HepG2 (cell line): ENCODE data around the gene SERINC1. TPM values are rescaled to one million over a fixed set of nuclear protein-coding genes. Genes with fewer than 3 reads are reported as not detected.

Experiments
- AGO1 ChIP-seq: fragments of 200-400 bp; formaldehyde crosslinking; IDR thresholded peaks from 2 replicates; pipeline ENCODE4 v1.6.1; 2017; ENCODE audit warnings: mild to moderate bottlenecking, low read depth, low read length, moderate library complexity; ENCODE audit not compliant: poor library complexity, severe bottlenecking
- CEBPG ChIP-seq: IDR thresholded peaks from 2 replicates; pipeline ENCODE4 v1.6.1; 2016
- ELF1 ChIP-seq: sonication (generic); formaldehyde crosslinking; IDR thresholded peaks from 2 replicates; pipeline ENCODE4 v1.4.0; 2020; ENCODE audit warnings: missing genetic modification reagents
- EP300 ChIP-seq, 3 experiments: sonication (generic) in 1 of 3; formaldehyde crosslinking in 1 of 3; IDR thresholded peaks; 2 replicates each; pipeline versions ENCODE4 v1.5.1 to v1.6.1; 2011 to 2020; ENCODE audit warnings: low read depth in 2 of 3, low read length in 2 of 3, borderline replicate concordance in 1 of 3, improper control_type of control experiment in 1 of 3, mild to moderate bottlenecking in 1 of 3, missing genetic modification reagents in 1 of 3, moderate library complexity in 1 of 3
- HES4 ChIP-seq: sonication (generic); formaldehyde crosslinking; IDR thresholded peaks from 2 replicates; pipeline ENCODE4 v1.9.0; 2021; ENCODE audit warnings: mild to moderate bottlenecking, missing genetic modification reagents, borderline replicate concordance
- NFIB ChIP-seq: sonication (generic); formaldehyde crosslinking; IDR thresholded peaks from 2 replicates; pipeline ENCODE4 v1.9.0; 2021; ENCODE audit warnings: missing genetic modification reagents, mild to moderate bottlenecking, borderline replicate concordance
- RFX5 ChIP-seq: IDR thresholded peaks from 2 replicates; pipeline ENCODE4 v1.6.1; 2011; ENCODE audit warnings: low read depth, low read length, improper control_type of control experiment
- ZNF33A ChIP-seq: sonication (generic); formaldehyde crosslinking; IDR thresholded peaks from 2 replicates; pipeline ENCODE4 v1.5.1; 2020; ENCODE audit warnings: missing genetic modification reagents, mild to moderate bottlenecking, moderate library complexity, borderline replicate concordance
- ZNF468 ChIP-seq: sonication (generic); formaldehyde crosslinking; IDR thresholded peaks from 2 replicates; pipeline ENCODE4 v1.8.0; 2022; ENCODE audit warnings: mild to moderate bottlenecking, moderate library complexity, missing genetic modification reagents
- ZNF672 ChIP-seq: sonication (generic); formaldehyde crosslinking; IDR thresholded peaks from 2 replicates; pipeline ENCODE4 v1.8.1; 2022; ENCODE audit warnings: missing genetic modification reagents
- ZSCAN12 ChIP-seq: sonication (generic); formaldehyde crosslinking; IDR thresholded peaks from 2 replicates; pipeline ENCODE4 v1.9.0; 2021; ENCODE audit warnings: mild to moderate bottlenecking, missing genetic modification reagents
- polyA plus RNA-seq, 8 experiments: library from polyadenylated mRNA; depleted of rRNA in 3 of 8; stranded (reverse) in 7 of 8; unstranded in 1 of 8; fragments of >200 nt; fragmentation: Illumina TruSeq in 4 of 8; extraction: Trizol in 4 of 8; gene quantifications; 2 replicates each; pipeline versions ENCODE4 v1.2.1 to v1.2.3, GENCODE V29; 2011 to 2016; ENCODE audit warnings: low read depth in 4 of 8, missing spikeins in 1 of 8, mixed read lengths in 1 of 8; ENCODE audit not compliant: insufficient read depth in 1 of 8
- total RNA-seq, 5 experiments: library from RNA; depleted of rRNA; stranded (reverse); fragments of >200 nt; fragmentation: Illumina TruSeq; extraction: Trizol; gene quantifications; 2 replicates each; pipeline ENCODE4 v1.2.3, GENCODE V29; 2016; ENCODE audit warnings: low read depth in 1 of 5
- TF ChIP-seq, protein P1 (sequence below): sonication (generic); formaldehyde crosslinking; IDR thresholded peaks from 2 replicates; pipeline ENCODE4 v1.4.0; 2020; ENCODE audit warnings: missing genetic modification reagents, borderline replicate concordance
- TF ChIP-seq, protein P2 (sequence below), 2 experiments: IDR thresholded peaks; 2 replicates each; pipeline ENCODE4 v1.6.1; 2011 to 2012; ENCODE audit warnings: low read length in 2 of 2, borderline replicate concordance in 1 of 2, low read depth in 1 of 2, mild to moderate bottlenecking in 1 of 2, moderate library complexity in 1 of 2
- TF ChIP-seq, protein P3 (sequence below): sonication (generic); formaldehyde crosslinking; IDR thresholded peaks from 2 replicates; pipeline ENCODE4 v1.5.0; 2020; ENCODE audit warnings: missing genetic modification reagents

SERINC1 gene
- total and polyA plus RNA-seq, 2 of the 13 experiments (the other 11 are each of a cell fraction or from before 2014, with no cell fraction given) = 93.5 to 112 TPM

DNA sequence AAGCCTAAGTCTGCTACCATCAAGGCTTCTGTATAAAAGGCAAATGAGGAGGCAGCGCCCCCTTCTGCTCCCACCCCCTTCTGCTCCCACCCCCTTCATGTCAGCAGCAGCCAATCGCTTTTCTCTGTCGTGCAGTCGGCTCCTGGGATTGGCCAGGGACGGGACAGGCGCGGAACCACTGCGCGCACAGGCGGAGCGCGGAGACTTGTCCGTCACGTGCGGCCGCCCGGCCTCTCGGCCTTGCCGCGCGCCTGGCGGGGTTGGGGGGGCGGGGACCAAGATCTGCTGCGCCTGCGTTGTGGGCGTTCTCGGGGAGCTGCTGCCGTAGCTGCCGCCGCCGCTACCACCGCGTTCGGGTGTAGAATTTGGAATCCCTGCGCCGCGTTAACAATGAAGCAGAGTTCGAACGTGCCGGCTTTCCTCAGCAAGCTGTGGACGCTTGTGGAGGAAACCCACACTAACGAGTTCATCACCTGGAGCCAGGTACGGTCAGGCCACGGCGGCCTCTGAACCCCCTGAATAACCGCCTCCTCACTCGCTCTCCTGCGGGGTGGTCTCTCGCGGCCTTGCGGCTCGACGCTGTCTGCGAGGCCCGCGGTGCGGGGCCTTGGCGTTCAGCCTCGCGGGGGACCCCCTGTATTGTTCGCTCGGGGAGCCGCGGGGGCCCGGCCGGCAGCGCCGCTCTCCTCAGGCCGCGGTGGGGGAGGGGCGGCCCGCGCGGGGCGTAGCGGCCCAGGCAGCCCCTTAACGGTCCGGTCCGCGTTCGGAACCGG is 72.1 kb downstream of the SERINC1 start, which contains the start of gene HSF2 (continued):
- TF ChIP-seq, protein P1, sequence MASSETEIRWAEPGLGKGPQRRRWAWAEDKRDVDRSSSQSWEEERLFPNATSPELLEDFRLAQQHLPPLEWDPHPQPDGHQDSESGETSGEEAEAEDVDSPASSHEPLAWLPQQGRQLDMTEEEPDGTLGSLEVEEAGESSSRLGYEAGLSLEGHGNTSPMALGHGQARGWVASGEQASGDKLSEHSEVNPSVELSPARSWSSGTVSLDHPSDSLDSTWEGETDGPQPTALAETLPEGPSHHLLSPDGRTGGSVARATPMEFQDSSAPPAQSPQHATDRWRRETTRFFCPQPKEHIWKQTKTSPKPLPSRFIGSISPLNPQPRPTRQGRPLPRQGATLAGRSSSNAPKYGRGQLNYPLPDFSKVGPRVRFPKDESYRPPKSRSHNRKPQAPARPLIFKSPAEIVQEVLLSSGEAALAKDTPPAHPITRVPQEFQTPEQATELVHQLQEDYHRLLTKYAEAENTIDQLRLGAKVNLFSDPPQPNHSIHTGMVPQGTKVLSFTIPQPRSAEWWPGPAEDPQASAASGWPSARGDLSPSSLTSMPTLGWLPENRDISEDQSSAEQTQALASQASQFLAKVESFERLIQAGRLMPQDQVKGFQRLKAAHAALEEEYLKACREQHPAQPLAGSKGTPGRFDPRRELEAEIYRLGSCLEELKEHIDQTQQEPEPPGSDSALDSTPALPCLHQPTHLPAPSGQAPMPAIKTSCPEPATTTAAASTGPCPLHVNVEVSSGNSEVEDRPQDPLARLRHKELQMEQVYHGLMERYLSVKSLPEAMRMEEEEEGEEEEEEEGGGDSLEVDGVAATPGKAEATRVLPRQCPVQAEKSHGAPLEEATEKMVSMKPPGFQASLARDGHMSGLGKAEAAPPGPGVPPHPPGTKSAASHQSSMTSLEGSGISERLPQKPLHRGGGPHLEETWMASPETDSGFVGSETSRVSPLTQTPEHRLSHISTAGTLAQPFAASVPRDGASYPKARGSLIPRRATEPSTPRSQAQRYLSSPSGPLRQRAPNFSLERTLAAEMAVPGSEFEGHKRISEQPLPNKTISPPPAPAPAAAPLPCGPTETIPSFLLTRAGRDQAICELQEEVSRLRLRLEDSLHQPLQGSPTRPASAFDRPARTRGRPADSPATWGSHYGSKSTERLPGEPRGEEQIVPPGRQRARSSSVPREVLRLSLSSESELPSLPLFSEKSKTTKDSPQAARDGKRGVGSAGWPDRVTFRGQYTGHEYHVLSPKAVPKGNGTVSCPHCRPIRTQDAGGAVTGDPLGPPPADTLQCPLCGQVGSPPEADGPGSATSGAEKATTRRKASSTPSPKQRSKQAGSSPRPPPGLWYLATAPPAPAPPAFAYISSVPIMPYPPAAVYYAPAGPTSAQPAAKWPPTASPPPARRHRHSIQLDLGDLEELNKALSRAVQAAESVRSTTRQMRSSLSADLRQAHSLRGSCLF (CRISPR knock-in tag) = peak; percentile 57; the same call in 1 of the 2 replicates
- no peak for TF ChIP-seq ELF1 (CRISPR knock-in tag)
- TF ChIP-seq ZNF672 (CRISPR knock-in tag) = no peak
- TF ChIP-seq NFIB (CRISPR knock-in tag) = no peak
- TF ChIP-seq RFX5 = no peak
- no peak for TF ChIP-seq ZNF33A (CRISPR knock-in tag)
- TF ChIP-seq AGO1 = no peak
- TF ChIP-seq, protein P2, sequence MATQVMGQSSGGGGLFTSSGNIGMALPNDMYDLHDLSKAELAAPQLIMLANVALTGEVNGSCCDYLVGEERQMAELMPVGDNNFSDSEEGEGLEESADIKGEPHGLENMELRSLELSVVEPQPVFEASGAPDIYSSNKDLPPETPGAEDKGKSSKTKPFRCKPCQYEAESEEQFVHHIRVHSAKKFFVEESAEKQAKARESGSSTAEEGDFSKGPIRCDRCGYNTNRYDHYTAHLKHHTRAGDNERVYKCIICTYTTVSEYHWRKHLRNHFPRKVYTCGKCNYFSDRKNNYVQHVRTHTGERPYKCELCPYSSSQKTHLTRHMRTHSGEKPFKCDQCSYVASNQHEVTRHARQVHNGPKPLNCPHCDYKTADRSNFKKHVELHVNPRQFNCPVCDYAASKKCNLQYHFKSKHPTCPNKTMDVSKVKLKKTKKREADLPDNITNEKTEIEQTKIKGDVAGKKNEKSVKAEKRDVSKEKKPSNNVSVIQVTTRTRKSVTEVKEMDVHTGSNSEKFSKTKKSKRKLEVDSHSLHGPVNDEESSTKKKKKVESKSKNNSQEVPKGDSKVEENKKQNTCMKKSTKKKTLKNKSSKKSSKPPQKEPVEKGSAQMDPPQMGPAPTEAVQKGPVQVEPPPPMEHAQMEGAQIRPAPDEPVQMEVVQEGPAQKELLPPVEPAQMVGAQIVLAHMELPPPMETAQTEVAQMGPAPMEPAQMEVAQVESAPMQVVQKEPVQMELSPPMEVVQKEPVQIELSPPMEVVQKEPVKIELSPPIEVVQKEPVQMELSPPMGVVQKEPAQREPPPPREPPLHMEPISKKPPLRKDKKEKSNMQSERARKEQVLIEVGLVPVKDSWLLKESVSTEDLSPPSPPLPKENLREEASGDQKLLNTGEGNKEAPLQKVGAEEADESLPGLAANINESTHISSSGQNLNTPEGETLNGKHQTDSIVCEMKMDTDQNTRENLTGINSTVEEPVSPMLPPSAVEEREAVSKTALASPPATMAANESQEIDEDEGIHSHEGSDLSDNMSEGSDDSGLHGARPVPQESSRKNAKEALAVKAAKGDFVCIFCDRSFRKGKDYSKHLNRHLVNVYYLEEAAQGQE (IDR thresholded peaks at IDR 0.05; ENCODE audit: borderline replicate concordance in 1 of 2, low read depth in 1 of 2, low read length in 2 of 2) = 0 out of 4 replicates have a peak, but pooled peaks of 1 of the 2 experiments have one; percentile 1
- peak; percentile 80 for TF ChIP-seq HES4 (CRISPR knock-in tag)
- TF ChIP-seq CEBPG (CRISPR knock-in tag) = no peak
- TF ChIP-seq, protein P3, sequence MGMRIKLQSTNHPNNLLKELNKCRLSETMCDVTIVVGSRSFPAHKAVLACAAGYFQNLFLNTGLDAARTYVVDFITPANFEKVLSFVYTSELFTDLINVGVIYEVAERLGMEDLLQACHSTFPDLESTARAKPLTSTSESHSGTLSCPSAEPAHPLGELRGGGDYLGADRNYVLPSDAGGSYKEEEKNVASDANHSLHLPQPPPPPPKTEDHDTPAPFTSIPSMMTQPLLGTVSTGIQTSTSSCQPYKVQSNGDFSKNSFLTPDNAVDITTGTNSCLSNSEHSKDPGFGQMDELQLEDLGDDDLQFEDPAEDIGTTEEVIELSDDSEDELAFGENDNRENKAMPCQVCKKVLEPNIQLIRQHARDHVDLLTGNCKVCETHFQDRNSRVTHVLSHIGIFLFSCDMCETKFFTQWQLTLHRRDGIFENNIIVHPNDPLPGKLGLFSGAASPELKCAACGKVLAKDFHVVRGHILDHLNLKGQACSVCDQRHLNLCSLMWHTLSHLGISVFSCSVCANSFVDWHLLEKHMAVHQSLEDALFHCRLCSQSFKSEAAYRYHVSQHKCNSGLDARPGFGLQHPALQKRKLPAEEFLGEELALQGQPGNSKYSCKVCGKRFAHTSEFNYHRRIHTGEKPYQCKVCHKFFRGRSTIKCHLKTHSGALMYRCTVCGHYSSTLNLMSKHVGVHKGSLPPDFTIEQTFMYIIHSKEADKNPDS (CRISPR knock-in tag) = 0 out of 2 replicates have a peak, but pooled peaks have one; percentile 71
- TF ChIP-seq EP300 (IDR thresholded peaks at IDR 0.05; ENCODE audit: low read depth in 2 of 2, low read length in 2 of 2) = no peak
- no peak for TF ChIP-seq EP300 (CRISPR knock-in tag; IDR thresholded peaks at IDR 0.05; ENCODE audit: borderline replicate concordance)
- peak; percentile 76; the same call in 1 of the 2 replicates for TF ChIP-seq ZSCAN12 (CRISPR knock-in tag)
- no peak for TF ChIP-seq ZNF468 (CRISPR knock-in tag)
